Epithelial cell of proximal tubule (primary cell): Measurements from ENCODE around the gene PXDN. TPM values are rescaled to one million over a fixed set of nuclear protein-coding genes. Genes with fewer than 3 reads are reported as not detected.
"Not testable (repeated sequence)": the region's sequence is repeated elsewhere in the genome, so short reads cannot be mapped to it uniquely, and the experiment has no call there.

Experiments used
- DNase-seq: peaks from one replicate; pipeline ENCODE4 v3.0.0-alpha.2; 2011; ENCODE audit warnings: low read depth
- H3K4me3 ChIP-seq: 2 replicates; pipeline ENCODE4 v1.5.1; 2011; ENCODE audit warnings: low read depth, mild to moderate bottlenecking, low read length
- CTCF ChIP-seq: conservative IDR thresholded peaks from 2 replicates; pipeline ENCODE4 v1.5.1; 2012; ENCODE audit warnings: low read depth, mild to moderate bottlenecking, low read length
- total RNA-seq: library from RNA; depleted of rRNA; stranded (reverse); fragments of >200 nt; gene quantifications from 2 replicates; pipeline ENCODE4 v1.2.3, GENCODE V29; 2015

PXDN gene
- total RNA-seq, 1 donor from 2014 or later: 197 TPM

GRCh38 chr2:1757567-1757966 lies 13.3 kb upstream of the PXDN start:
- no peak overlapping the region for H3K4me3 ChIP-seq
- no peak for DNase-seq
- no peak for TF ChIP-seq CTCF

GRCh38 chr2:1757146-1757545 lies 12.8 kb upstream of the PXDN start:
- not testable (repeated sequence) for H3K4me3 ChIP-seq, DNase-seq

- DNase-seq: no peak
- TF ChIP-seq CTCF: no peak
- H3K4me3 ChIP-seq: no peak overlapping the region
Observed at GRCh38 chr2:1756456-1756855, 12.1 kb upstream of the PXDN start.

- no peak overlapping the region for H3K4me3 ChIP-seq
- no peak for TF ChIP-seq CTCF
- DNase-seq: no peak
Observed at GRCh38 chr2:1755436-1756191, 11.3 kb upstream of the PXDN start.

- H3K4me3 ChIP-seq: no peak overlapping the region
- no peak for DNase-seq
- no peak for TF ChIP-seq CTCF
Observed at GRCh38 chr2:1754461-1755170, 10.3 kb upstream of the PXDN start.

- no peak for DNase-seq
- TF ChIP-seq CTCF: no peak
Observed at GRCh38 chr2:1754046-1754445, 9.7 kb upstream of the PXDN start.

GRCh38 chr2:1752751-1753150 lies 8.4 kb upstream of the PXDN start:
- TF ChIP-seq CTCF: no peak
- H3K4me3 ChIP-seq: no peak overlapping the region
- DNase-seq: no peak

More at GRCh38 chr2:1754046-1754445, 9.7 kb upstream of the PXDN start:
- H3K4me3 ChIP-seq: no peak overlapping the region
